WTC11 (cell line): Measurements from ENCODE around the gene KIAA0930. TPM values are rescaled to one million over a fixed set of nuclear protein-coding genes. Genes with fewer than 3 reads are reported as not detected.
A peak's percentile ranks its signal among the peaks of the same experiment; 100 is the strongest.

ENCODE experiments used
- ATAC-seq: fragments of 200-7000 bp; cut with Tn5 transposase; 2 replicates; pipeline ENCODE4 v1.10.0; 2021; ENCODE audit warnings: mild to moderate bottlenecking, moderate library complexity
- CTCF ChIA-PET: fragments of 300-600 bp; sonication (Branson Sonifier 250); formaldehyde crosslinking; loops from one replicate; lab custom pipeline; 2021; ENCODE audit warnings: antibody characterized with exemption; lab: Charles Lee
- POLR2A ChIA-PET: fragments of 350-600 bp; sonication (Branson Sonifier 250); formaldehyde crosslinking; loops from one replicate; lab custom pipeline; 2021; ENCODE audit warnings: antibody characterized with exemption; lab: Charles Lee
- DNase-seq: peaks from one replicate; pipeline ENCODE4 v3.0.0; 2021; ENCODE audit warnings: low spot score
- H3K27ac Mint-ChIP-seq: 2 replicates; pipeline ENCODE4 v1.8.0; 2021; ENCODE audit warnings: mixed read lengths
- H3K27me3 Mint-ChIP-seq: 2 replicates; pipeline ENCODE4 v1.8.0; 2021; ENCODE audit warnings: low read depth, mild to moderate bottlenecking, moderate library complexity, mixed read lengths
- H3K36me3 Mint-ChIP-seq: 2 replicates; pipeline ENCODE4 v1.8.0; 2021; ENCODE audit warnings: mixed read lengths
- H3K4me1 Mint-ChIP-seq: 2 replicates; pipeline ENCODE4 v1.8.0; 2022; ENCODE audit warnings: mixed read lengths
- H3K4me3 Mint-ChIP-seq: 2 replicates; pipeline ENCODE4 v1.8.0; 2021; ENCODE audit warnings: mild to moderate bottlenecking, moderate library complexity, mixed read lengths
- H3K9me3 Mint-ChIP-seq: 2 replicates; pipeline ENCODE4 v1.8.0; 2021; ENCODE audit warnings: mixed read lengths
- CBFB ChIP-seq: sonication (generic); formaldehyde crosslinking; IDR thresholded peaks from 2 replicates; pipeline ENCODE4 v1.8.1; 2022; ENCODE audit warnings: mild to moderate bottlenecking, low read depth, missing genetic modification reagents
- CREB1 ChIP-seq: sonication (generic); formaldehyde crosslinking; IDR thresholded peaks from 2 replicates; pipeline ENCODE4 v1.8.0; 2023; ENCODE audit warnings: mild to moderate bottlenecking, missing genetic modification reagents
- MYBL2 ChIP-seq: sonication (generic); formaldehyde crosslinking; IDR thresholded peaks from 2 replicates; pipeline ENCODE4 v1.8.1; 2023; ENCODE audit warnings: mild to moderate bottlenecking, moderate library complexity, missing genetic modification reagents
- NFE2L1 ChIP-seq: sonication (generic); formaldehyde crosslinking; IDR thresholded peaks from 2 replicates; pipeline ENCODE4 v1.8.1; 2023; ENCODE audit warnings: missing genetic modification reagents
- PRRX2 ChIP-seq: fragments of 250-450 bp; sonication (Bioruptor Pico); IDR thresholded peaks from 2 replicates; pipeline ENCODE4 v1.8.0; 2021; ENCODE audit warnings: mild to moderate bottlenecking
- RORB ChIP-seq: fragments of 250-450 bp; sonication (Bioruptor Pico); IDR thresholded peaks from 2 replicates; pipeline ENCODE4 v1.9.0; 2021; ENCODE audit warnings: mild to moderate bottlenecking
- SMAD3 ChIP-seq: sonication (generic); formaldehyde crosslinking; IDR thresholded peaks from 2 replicates; pipeline ENCODE4 v1.8.0; 2022; ENCODE audit warnings: missing genetic modification reagents, mild to moderate bottlenecking, borderline replicate concordance
- TP53 ChIP-seq: sonication (generic); formaldehyde crosslinking; IDR thresholded peaks from 2 replicates; pipeline ENCODE4 v1.8.1; 2023; ENCODE audit warnings: mild to moderate bottlenecking, missing genetic modification reagents
- ZNF121 ChIP-seq: sonication (generic); formaldehyde crosslinking; IDR thresholded peaks from 2 replicates; pipeline ENCODE4 v1.8.0; 2023; ENCODE audit warnings: missing genetic modification reagents
- ZNF396 ChIP-seq: fragments of 250-450 bp; sonication (Bioruptor Pico); IDR thresholded peaks from 2 replicates; pipeline ENCODE4 v1.8.0; 2021; ENCODE audit warnings: mild to moderate bottlenecking, moderate library complexity, borderline replicate concordance
- ZNF423 ChIP-seq: fragments of 250-450 bp; sonication (Bioruptor Pico); IDR thresholded peaks from 2 replicates; pipeline ENCODE4 v2.1.2; 2022; ENCODE audit warnings: mild to moderate bottlenecking, moderate library complexity
- ZNF671 ChIP-seq: fragments of 250-450 bp; sonication (Bioruptor Pico); IDR thresholded peaks from 2 replicates; pipeline ENCODE4 v1.8.0; 2021; ENCODE audit warnings: mild to moderate bottlenecking
- total RNA-seq: library from RNA; stranded (reverse); gene quantifications from 3 replicates; pipeline ENCODE4 v1.2.3, GENCODE V29; 2021
- TF ChIP-seq, protein P1 (sequence below): sonication (generic); formaldehyde crosslinking; IDR thresholded peaks from 2 replicates; pipeline ENCODE4 v1.8.1; 2022; ENCODE audit warnings: missing genetic modification reagents, borderline replicate concordance
- TF ChIP-seq, protein P2 (sequence below): sonication (generic); formaldehyde crosslinking; IDR thresholded peaks from 2 replicates; pipeline ENCODE4 v1.8.0; 2022; ENCODE audit warnings: mild to moderate bottlenecking, missing genetic modification reagents
- TF ChIP-seq, protein P3 (sequence below): sonication (generic); formaldehyde crosslinking; IDR thresholded peaks from 2 replicates; pipeline ENCODE4 v1.8.0; 2022; ENCODE audit warnings: mild to moderate bottlenecking, missing genetic modification reagents
- TF ChIP-seq, protein P4 (sequence below): sonication (generic); formaldehyde crosslinking; IDR thresholded peaks from 2 replicates; pipeline ENCODE4 v1.8.1; 2022; ENCODE audit warnings: low read depth, missing genetic modification reagents, borderline replicate concordance
- TF ChIP-seq, protein P5 (sequence below): sonication (generic); formaldehyde crosslinking; IDR thresholded peaks from 2 replicates; pipeline ENCODE4 v1.8.1; 2023; ENCODE audit warnings: mild to moderate bottlenecking, missing genetic modification reagents, borderline replicate concordance
- TF ChIP-seq, protein P6 (sequence below): sonication (generic); formaldehyde crosslinking; IDR thresholded peaks from 2 replicates; pipeline ENCODE4 v1.8.0; 2022; ENCODE audit warnings: mild to moderate bottlenecking, missing genetic modification reagents
- TF ChIP-seq, protein P7 (sequence below): sonication (generic); formaldehyde crosslinking; IDR thresholded peaks from 2 replicates; pipeline ENCODE4 v1.8.1; 2023; ENCODE audit warnings: mild to moderate bottlenecking, missing genetic modification reagents

The KIAA0930 gene
- total RNA-seq, 1 experiment from 2014 or later, result 62.1 TPM

DNA sequence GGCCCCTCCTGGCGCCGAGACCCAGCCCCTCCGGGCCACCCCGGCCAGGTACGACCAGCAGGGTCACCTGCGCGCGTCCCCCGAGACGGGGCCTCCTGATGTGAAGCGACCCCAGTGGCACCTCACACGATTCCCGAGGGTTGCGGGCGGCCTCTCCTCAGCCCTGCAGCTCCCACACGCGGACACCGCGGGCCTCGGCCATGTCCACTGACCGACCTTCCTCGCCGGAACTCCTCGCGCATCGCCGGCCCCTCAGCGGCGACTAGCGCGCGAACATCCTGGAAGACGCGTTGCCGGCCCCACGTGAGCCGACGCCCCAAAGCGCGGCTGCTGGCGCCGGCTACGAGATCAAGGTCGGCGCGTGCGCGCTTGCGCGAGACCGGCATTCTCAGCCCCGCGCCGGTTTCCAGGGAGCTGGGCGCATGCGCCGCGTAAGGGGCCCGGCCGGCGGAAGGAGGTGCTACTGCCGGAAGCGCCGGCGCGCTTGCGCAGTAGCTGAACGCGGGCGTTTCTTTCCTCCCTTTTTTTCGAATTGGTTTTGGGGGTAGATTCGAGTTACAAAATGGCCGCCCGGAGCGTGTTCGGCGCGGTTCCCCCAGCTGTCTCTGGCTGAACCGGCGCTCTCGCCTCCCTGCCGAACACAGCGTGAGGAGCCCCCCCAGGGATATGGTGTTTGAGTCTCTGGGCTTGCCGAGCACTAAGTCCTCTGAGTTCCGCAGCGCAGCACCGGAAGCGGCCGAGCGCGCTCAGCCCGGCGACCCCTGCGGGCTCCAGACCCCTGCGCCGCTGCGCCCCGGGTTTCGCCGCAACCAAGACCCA is 77.0 kb downstream of the KIAA0930 start, which contains the start of gene NUP50 (continued):
- TF ChIP-seq, protein P1, sequence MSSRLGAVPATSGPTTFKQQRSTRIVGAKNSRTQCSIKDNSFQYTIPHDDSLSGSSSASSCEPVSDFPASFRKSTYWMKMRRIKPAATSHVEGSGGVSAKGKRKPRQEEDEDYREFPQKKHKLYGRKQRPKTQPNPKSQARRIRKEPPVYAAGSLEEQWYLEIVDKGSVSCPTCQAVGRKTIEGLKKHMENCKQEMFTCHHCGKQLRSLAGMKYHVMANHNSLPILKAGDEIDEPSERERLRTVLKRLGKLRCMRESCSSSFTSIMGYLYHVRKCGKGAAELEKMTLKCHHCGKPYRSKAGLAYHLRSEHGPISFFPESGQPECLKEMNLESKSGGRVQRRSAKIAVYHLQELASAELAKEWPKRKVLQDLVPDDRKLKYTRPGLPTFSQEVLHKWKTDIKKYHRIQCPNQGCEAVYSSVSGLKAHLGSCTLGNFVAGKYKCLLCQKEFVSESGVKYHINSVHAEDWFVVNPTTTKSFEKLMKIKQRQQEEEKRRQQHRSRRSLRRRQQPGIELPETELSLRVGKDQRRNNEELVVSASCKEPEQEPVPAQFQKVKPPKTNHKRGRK (CRISPR knock-in tag), result no peak
- TF ChIP-seq, protein P2, sequence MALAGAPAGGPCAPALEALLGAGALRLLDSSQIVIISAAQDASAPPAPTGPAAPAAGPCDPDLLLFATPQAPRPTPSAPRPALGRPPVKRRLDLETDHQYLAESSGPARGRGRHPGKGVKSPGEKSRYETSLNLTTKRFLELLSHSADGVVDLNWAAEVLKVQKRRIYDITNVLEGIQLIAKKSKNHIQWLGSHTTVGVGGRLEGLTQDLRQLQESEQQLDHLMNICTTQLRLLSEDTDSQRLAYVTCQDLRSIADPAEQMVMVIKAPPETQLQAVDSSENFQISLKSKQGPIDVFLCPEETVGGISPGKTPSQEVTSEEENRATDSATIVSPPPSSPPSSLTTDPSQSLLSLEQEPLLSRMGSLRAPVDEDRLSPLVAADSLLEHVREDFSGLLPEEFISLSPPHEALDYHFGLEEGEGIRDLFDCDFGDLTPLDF, result peak; percentile 73; the same call in 1 of the 2 replicates
- TF ChIP-seq, protein P3, sequence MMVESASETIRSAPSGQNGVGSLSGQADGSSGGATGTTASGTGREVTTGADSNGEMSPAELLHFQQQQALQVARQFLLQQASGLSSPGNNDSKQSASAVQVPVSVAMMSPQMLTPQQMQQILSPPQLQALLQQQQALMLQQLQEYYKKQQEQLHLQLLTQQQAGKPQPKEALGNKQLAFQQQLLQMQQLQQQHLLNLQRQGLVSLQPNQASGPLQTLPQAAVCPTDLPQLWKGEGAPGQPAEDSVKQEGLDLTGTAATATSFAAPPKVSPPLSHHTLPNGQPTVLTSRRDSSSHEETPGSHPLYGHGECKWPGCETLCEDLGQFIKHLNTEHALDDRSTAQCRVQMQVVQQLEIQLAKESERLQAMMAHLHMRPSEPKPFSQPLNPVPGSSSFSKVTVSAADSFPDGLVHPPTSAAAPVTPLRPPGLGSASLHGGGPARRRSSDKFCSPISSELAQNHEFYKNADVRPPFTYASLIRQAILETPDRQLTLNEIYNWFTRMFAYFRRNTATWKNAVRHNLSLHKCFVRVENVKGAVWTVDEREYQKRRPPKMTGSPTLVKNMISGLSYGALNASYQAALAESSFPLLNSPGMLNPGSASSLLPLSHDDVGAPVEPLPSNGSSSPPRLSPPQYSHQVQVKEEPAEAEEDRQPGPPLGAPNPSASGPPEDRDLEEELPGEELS, result peak; percentile 93
- TF ChIP-seq SMAD3 (peak; percentile 92), TP53 (CRISPR knock-in tag) (peak; percentile 83; the same call in 1 of the 2 replicates), ZNF396 (CRISPR knock-in tag) (no peak), CBFB (CRISPR knock-in tag) (no peak)
- TF ChIP-seq, protein P4, sequence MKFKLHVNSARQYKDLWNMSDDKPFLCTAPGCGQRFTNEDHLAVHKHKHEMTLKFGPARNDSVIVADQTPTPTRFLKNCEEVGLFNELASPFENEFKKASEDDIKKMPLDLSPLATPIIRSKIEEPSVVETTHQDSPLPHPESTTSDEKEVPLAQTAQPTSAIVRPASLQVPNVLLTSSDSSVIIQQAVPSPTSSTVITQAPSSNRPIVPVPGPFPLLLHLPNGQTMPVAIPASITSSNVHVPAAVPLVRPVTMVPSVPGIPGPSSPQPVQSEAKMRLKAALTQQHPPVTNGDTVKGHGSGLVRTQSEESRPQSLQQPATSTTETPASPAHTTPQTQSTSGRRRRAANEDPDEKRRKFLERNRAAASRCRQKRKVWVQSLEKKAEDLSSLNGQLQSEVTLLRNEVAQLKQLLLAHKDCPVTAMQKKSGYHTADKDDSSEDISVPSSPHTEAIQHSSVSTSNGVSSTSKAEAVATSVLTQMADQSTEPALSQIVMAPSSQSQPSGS (CRISPR knock-in tag), result no peak

DNA sequence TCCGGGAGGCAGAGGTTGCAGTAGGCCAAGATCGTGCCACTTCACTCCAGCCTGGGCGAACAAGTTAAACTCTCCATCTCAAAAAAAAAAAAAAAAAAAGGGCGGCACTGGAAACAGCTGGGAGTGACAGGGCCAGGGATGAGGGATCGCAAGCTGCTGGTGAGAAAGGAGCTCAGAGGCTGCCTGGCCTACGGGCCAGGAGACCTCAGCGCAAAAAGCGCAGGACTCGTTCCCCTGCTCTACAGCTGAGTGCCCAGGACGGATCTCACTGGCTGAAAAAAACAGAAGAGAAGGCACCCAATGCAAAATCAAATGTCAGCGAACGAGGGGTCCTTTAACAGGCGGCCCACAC is 77.6 kb downstream of the KIAA0930 start:
- H3K27me3 Mint-ChIP-seq, result no peaks in the 10 kb centered on the region
- H3K4me3 Mint-ChIP-seq, result peak overlapping the region; percentile 92
- no peaks in the 10 kb centered on the region for H3K9me3 Mint-ChIP-seq
- DNase-seq, result no peak
- H3K36me3 Mint-ChIP-seq, result peaks cover 2% of the 10 kb centered on the region
- H3K27ac Mint-ChIP-seq, result peak overlapping the region; percentile 84
- POLR2A ChIA-PET, result interaction anchor here (0.7 to 1.1 kb wide), 4 partner anchors 30 to 155 kb away, joined by 3 to 5 read pairs (median 4); no protein-coding TSS in a partner anchor
- ATAC-seq, result peak; percentile 14
- H3K4me1 Mint-ChIP-seq, result peaks cover 48% of the 10 kb centered on the region
- CTCF ChIA-PET, result interaction anchor here (0.7 to 1.6 kb wide), 8 partner anchors 30 to 1928 kb away, joined by 3 to 8 read pairs (median 6); no protein-coding TSS in a partner anchor
- TF ChIP-seq, protein P5, sequence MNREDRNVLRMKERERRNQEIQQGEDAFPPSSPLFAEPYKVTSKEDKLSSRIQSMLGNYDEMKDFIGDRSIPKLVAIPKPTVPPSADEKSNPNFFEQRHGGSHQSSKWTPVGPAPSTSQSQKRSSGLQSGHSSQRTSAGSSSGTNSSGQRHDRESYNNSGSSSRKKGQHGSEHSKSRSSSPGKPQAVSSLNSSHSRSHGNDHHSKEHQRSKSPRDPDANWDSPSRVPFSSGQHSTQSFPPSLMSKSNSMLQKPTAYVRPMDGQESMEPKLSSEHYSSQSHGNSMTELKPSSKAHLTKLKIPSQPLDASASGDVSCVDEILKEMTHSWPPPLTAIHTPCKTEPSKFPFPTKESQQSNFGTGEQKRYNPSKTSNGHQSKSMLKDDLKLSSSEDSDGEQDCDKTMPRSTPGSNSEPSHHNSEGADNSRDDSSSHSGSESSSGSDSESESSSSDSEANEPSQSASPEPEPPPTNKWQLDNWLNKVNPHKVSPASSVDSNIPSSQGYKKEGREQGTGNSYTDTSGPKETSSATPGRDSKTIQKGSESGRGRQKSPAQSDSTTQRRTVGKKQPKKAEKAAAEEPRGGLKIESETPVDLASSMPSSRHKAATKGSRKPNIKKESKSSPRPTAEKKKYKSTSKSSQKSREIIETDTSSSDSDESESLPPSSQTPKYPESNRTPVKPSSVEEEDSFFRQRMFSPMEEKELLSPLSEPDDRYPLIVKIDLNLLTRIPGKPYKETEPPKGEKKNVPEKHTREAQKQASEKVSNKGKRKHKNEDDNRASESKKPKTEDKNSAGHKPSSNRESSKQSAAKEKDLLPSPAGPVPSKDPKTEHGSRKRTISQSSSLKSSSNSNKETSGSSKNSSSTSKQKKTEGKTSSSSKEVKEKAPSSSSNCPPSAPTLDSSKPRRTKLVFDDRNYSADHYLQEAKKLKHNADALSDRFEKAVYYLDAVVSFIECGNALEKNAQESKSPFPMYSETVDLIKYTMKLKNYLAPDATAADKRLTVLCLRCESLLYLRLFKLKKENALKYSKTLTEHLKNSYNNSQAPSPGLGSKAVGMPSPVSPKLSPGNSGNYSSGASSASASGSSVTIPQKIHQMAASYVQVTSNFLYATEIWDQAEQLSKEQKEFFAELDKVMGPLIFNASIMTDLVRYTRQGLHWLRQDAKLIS (CRISPR knock-in tag), result no peak
- TF ChIP-seq, protein P6, sequence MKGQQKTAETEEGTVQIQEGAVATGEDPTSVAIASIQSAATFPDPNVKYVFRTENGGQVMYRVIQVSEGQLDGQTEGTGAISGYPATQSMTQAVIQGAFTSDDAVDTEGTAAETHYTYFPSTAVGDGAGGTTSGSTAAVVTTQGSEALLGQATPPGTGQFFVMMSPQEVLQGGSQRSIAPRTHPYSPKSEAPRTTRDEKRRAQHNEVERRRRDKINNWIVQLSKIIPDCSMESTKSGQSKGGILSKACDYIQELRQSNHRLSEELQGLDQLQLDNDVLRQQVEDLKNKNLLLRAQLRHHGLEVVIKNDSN, result no peak
- no peak for TF ChIP-seq TP53 (CRISPR knock-in tag)
- no peak for TF ChIP-seq CREB1 (CRISPR knock-in tag)
- TF ChIP-seq, protein P7, sequence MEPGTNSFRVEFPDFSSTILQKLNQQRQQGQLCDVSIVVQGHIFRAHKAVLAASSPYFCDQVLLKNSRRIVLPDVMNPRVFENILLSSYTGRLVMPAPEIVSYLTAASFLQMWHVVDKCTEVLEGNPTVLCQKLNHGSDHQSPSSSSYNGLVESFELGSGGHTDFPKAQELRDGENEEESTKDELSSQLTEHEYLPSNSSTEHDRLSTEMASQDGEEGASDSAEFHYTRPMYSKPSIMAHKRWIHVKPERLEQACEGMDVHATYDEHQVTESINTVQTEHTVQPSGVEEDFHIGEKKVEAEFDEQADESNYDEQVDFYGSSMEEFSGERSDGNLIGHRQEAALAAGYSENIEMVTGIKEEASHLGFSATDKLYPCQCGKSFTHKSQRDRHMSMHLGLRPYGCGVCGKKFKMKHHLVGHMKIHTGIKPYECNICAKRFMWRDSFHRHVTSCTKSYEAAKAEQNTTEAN (CRISPR knock-in tag), result no peak
- no peak for TF ChIP-seq PRRX2 (CRISPR knock-in tag)
- TF ChIP-seq, protein P4 (CRISPR knock-in tag), result no peak
- TF ChIP-seq, protein P1 (CRISPR knock-in tag), result no peak
- TF ChIP-seq NFE2L1 (CRISPR knock-in tag), result no peak
- TF ChIP-seq ZNF121 (CRISPR knock-in tag), result no peak
- TF ChIP-seq RORB (CRISPR knock-in tag), result no peak
- TF ChIP-seq MYBL2, result no peak
- TF ChIP-seq ZNF423 (CRISPR knock-in tag), result no peak
- TF ChIP-seq ZNF671, result no peak
